H1 (cell line): ENCODE data around the gene MTURN. TPM values are rescaled to one million over a fixed set of nuclear protein-coding genes. Genes with fewer than 3 reads are reported as not detected.

Experiments used
- CTCF ChIA-PET: fragments of 300-600 bp; sonication (Branson Sonifier 250); formaldehyde crosslinking; loops from one replicate; lab custom pipeline; 2021; ENCODE audit not compliant: partially characterized antibody; lab: Charles Lee
- POLR2A ChIA-PET: fragments of 300-600 bp; sonication (Branson Sonifier 250); formaldehyde crosslinking; loops from one replicate; lab custom pipeline; 2021; ENCODE audit warnings: inconsistent platforms; ENCODE audit not compliant: partially characterized antibody; lab: Charles Lee
- DNase-seq, 2 experiments: peaks; one replicate each; pipeline versions ENCODE4 v3.0.0 to v3.0.0-alpha.2; 2010 to 2022; ENCODE audit warnings: low spot score in 2 of 2, low read depth in 1 of 2, mixed read lengths in 1 of 2
- FAIRE-seq: peaks from 2 replicates; lab custom pipeline; 2011; peaks lifted over from hg19 to GRCh38; lab: Jason Lieb, UNC
- H2AFZ ChIP-seq: 2 replicates; pipeline ENCODE4 v1.8.1; 2012; ENCODE audit warnings: low read length, inconsistent platforms
- H2AK5ac ChIP-seq: 2 replicates; pipeline ENCODE4 v1.6.1; 2013; ENCODE audit warnings: low read depth, low read length
- H2BK120ac ChIP-seq: replicated peaks from 2 replicates; pipeline ENCODE3; 2013; ENCODE audit warnings: low read depth, low read length, inconsistent platforms
- H2BK12ac ChIP-seq: 2 replicates; pipeline ENCODE4 v1.6.1; 2013; ENCODE audit warnings: low read depth, low read length
- H2BK15ac ChIP-seq: 2 replicates; pipeline ENCODE4 v1.6.1; 2013; ENCODE audit warnings: low read length
- H2BK20ac ChIP-seq: 2 replicates; pipeline ENCODE4 v1.6.1; 2013; ENCODE audit warnings: low read length
- H2BK5ac ChIP-seq: 2 replicates; pipeline ENCODE4 v1.6.1; 2013; ENCODE audit warnings: low read depth, low read length
- H3K14ac ChIP-seq: 2 replicates; pipeline ENCODE4 v1.6.1; 2013; ENCODE audit warnings: inconsistent platforms; ENCODE audit not compliant: insufficient read length
- H3K18ac ChIP-seq: 2 replicates; pipeline ENCODE4 v1.6.1; 2013; ENCODE audit warnings: low read length; ENCODE audit errors: extremely low read depth
- H3K23ac ChIP-seq: 2 replicates; pipeline ENCODE4 v1.6.1; 2013; ENCODE audit warnings: inconsistent platforms; ENCODE audit not compliant: insufficient read length
- H3K23me2 ChIP-seq: 2 replicates; pipeline ENCODE4 v1.6.1; 2013; ENCODE audit warnings: low read depth, low read length
- H3K27ac ChIP-seq: 2 replicates; pipeline ENCODE4 v1.6.1; 2011; ENCODE audit warnings: low read depth, low read length, inconsistent platforms
- H3K27me3 ChIP-seq, 4 experiments: replicated peaks in 1 of 4; 1 replicate in 1 of 4; 2 replicates in 3 of 4; pipeline versions ENCODE4 v1.6.1 to v1.8.1; 2011 to 2013; ENCODE audit warnings: low read length in 3 of 4, mild to moderate bottlenecking in 3 of 4, inconsistent platforms in 2 of 4, mixed read lengths in 2 of 4, moderate library complexity in 1 of 4; ENCODE audit not compliant: control insufficient read depth in 3 of 4, insufficient read depth in 3 of 4; ENCODE audit errors: extremely low read depth in 1 of 4
- H3K36me3 ChIP-seq, 4 experiments: 2 replicates each; pipeline versions ENCODE4 v1.6.1 to v1.8.1; 2011 to 2013; ENCODE audit warnings: mild to moderate bottlenecking in 4 of 4, low read length in 3 of 4, moderate library complexity in 2 of 4, control low read depth in 1 of 4, inconsistent platforms in 1 of 4; ENCODE audit not compliant: insufficient read depth in 4 of 4, control insufficient read depth in 2 of 4
- H3K4ac ChIP-seq: replicated peaks from 2 replicates; pipeline ENCODE3; 2013; ENCODE audit warnings: low read length, low read depth, mixed read lengths, inconsistent platforms; ENCODE audit not compliant: insufficient read length
- H3K4me1 ChIP-seq, 4 experiments: replicated peaks in 1 of 4; 1 replicate in 1 of 4; 2 replicates in 3 of 4; pipeline versions ENCODE4 v1.6.1 to v1.8.1; 2011 to 2013; ENCODE audit warnings: low read length in 3 of 4, inconsistent platforms in 2 of 4, mixed read lengths in 1 of 4; ENCODE audit not compliant: insufficient read depth in 4 of 4, control insufficient read depth in 3 of 4
- H3K4me2 ChIP-seq, 2 experiments: 2 replicates each; pipeline versions ENCODE4 v1.6.1 to v1.8.1; 2011 to 2013; ENCODE audit warnings: low read depth in 2 of 2, low read length in 2 of 2, control low read depth in 1 of 2, inconsistent platforms in 1 of 2, mild to moderate bottlenecking in 1 of 2; ENCODE audit not compliant: insufficient read depth in 1 of 2
- H3K4me3 ChIP-seq, 4 experiments: fragments of 200-600, 300-600 bp in 1 of 4; sonication (generic), shearing (Covaris generic), sonication (Bioruptor Twin) in 1 of 4; 2 replicates each; pipeline versions ENCODE4 v1.5.1 to v1.8.1; 2011 to 2016; ENCODE audit warnings: low read length in 4 of 4, low read depth in 3 of 4, control low read depth in 2 of 4, inconsistent platforms in 2 of 4, mild to moderate bottlenecking in 2 of 4, mixed read lengths in 1 of 4, moderate library complexity in 1 of 4; ENCODE audit not compliant: insufficient read depth in 2 of 4; ENCODE audit errors: extremely low read depth in 1 of 4
- H3K56ac ChIP-seq: replicated peaks from 2 replicates; pipeline ENCODE3; 2013; ENCODE audit warnings: low read depth, mild to moderate bottlenecking, mixed read lengths, low read length, inconsistent platforms; ENCODE audit not compliant: insufficient read length
- H3K79me1 ChIP-seq: 2 replicates; pipeline ENCODE4 v1.6.1; 2013; ENCODE audit warnings: low read depth, low read length, control low read depth
- H3K79me2 ChIP-seq, 2 experiments: 2 replicates each; pipeline versions ENCODE4 v1.6.1 to v1.8.1; 2012 to 2013; ENCODE audit warnings: low read length in 2 of 2, mild to moderate bottlenecking in 2 of 2, inconsistent platforms in 1 of 2; ENCODE audit not compliant: insufficient read depth in 2 of 2, control insufficient read depth in 1 of 2
- H3K9ac ChIP-seq, 4 experiments: replicated peaks in 1 of 4; 1 replicate in 1 of 4; 2 replicates in 3 of 4; pipeline versions ENCODE4 v1.6.1 to v1.8.1; 2011 to 2013; ENCODE audit warnings: low read depth in 3 of 4, low read length in 3 of 4, control low read depth in 2 of 4, mild to moderate bottlenecking in 2 of 4, moderate library complexity in 2 of 4, inconsistent platforms in 1 of 4; ENCODE audit errors: extremely low read depth in 1 of 4
- H3K9me3 ChIP-seq, 2 experiments: 2 replicates each; pipeline versions ENCODE4 v1.6.1 to v1.8.1; 2012 to 2013; ENCODE audit warnings: mild to moderate bottlenecking in 2 of 2, moderate library complexity in 2 of 2, control low read depth in 1 of 2, inconsistent platforms in 1 of 2, low read depth in 1 of 2, low read length in 1 of 2, mixed read lengths in 1 of 2; ENCODE audit not compliant: insufficient read depth in 2 of 2
- H4K20me1 ChIP-seq, 2 experiments: replicated peaks in 1 of 2; 2 replicates each; pipeline versions ENCODE3 to v1.8.1; 2011 to 2013; ENCODE audit warnings: inconsistent platforms in 2 of 2, low read length in 2 of 2, mild to moderate bottlenecking in 1 of 2; ENCODE audit not compliant: insufficient read depth in 2 of 2, control insufficient read depth in 1 of 2
- H4K5ac ChIP-seq: 2 replicates; pipeline ENCODE4 v1.6.1; 2013; ENCODE audit warnings: low read length, low read depth, mixed read lengths, inconsistent platforms; ENCODE audit not compliant: insufficient read length
- H4K8ac ChIP-seq: 2 replicates; pipeline ENCODE4 v1.8.0; 2013; ENCODE audit warnings: mild to moderate bottlenecking, moderate library complexity, low read length, inconsistent platforms; ENCODE audit not compliant: insufficient read depth; ENCODE audit errors: extremely low read depth
- H4K91ac ChIP-seq: replicated peaks from 2 replicates; pipeline ENCODE3; 2013; ENCODE audit warnings: low read length, mixed read lengths, inconsistent platforms; ENCODE audit not compliant: insufficient read length
- BCL11A ChIP-seq, 2 experiments: IDR thresholded peaks; one replicate each; pipeline ENCODE4 v1.6.1; 2011; ENCODE audit warnings: low read depth in 2 of 2, low read length in 2 of 2, mild to moderate bottlenecking in 2 of 2
- CTBP2 ChIP-seq: IDR thresholded peaks from 2 replicates; pipeline ENCODE4 v1.7.0; 2011; ENCODE audit warnings: borderline replicate concordance, mild to moderate bottlenecking, moderate library complexity, mixed read lengths, low read length; ENCODE audit not compliant: insufficient read depth, insufficient read length
- EP300 ChIP-seq, 2 experiments: IDR thresholded peaks; 1 replicate in 1 of 2; 2 replicates in 1 of 2; pipeline ENCODE4 v1.6.1; 2011 to 2012; ENCODE audit warnings: low read depth in 2 of 2, low read length in 2 of 2, mild to moderate bottlenecking in 2 of 2, borderline replicate concordance in 1 of 2, inconsistent platforms in 1 of 2, moderate library complexity in 1 of 2
- NRF1 ChIP-seq: IDR thresholded peaks from 2 replicates; pipeline ENCODE4 v1.6.1; 2011; ENCODE audit warnings: mild to moderate bottlenecking, low read depth, low read length, improper control_type of control experiment
- RAD21 ChIP-seq, 2 experiments: IDR thresholded peaks in 1 of 2; conservative IDR thresholded peaks in 1 of 2; 2 replicates each; pipeline ENCODE4 v1.6.1; 2011; ENCODE audit warnings: low read depth in 2 of 2, low read length in 2 of 2, improper control_type of control experiment in 1 of 2, inconsistent platforms in 1 of 2, mild to moderate bottlenecking in 1 of 2, moderate library complexity in 1 of 2
- RBBP5 ChIP-seq: IDR thresholded peaks from 2 replicates; pipeline ENCODE4 v1.7.1; 2012; ENCODE audit warnings: low read depth, mild to moderate bottlenecking, inconsistent platforms, low read length, moderate library complexity, borderline replicate concordance
- SIX5 ChIP-seq: IDR thresholded peaks from 2 replicates; pipeline ENCODE4 v1.6.1; 2011; ENCODE audit warnings: mild to moderate bottlenecking, low read depth, low read length
- SUZ12 ChIP-seq: fragments of 200-600 bp; sonication (generic); IDR thresholded peaks from 2 replicates; pipeline ENCODE4 v1.6.1; 2012; ENCODE audit warnings: mild to moderate bottlenecking, inconsistent platforms, low read length, moderate library complexity, mixed read lengths
- TCF12 ChIP-seq: IDR thresholded peaks from 2 replicates; pipeline ENCODE4 v1.6.1; 2011; ENCODE audit warnings: low read depth, mild to moderate bottlenecking, low read length
- YY1 ChIP-seq: IDR thresholded peaks from 2 replicates; pipeline ENCODE4 v1.6.1; 2011; ENCODE audit warnings: low read depth, mild to moderate bottlenecking, low read length
- WGBS, 2 experiments: shearing (Covaris generic) in 1 of 2; methylation state at CpG; one replicate each; pipeline versions ENCODE4 v1.1.6 to v1.1.7; 2013 to 2015; ENCODE audit warnings: low lambda C conversion rate in 2 of 2, mixed read lengths in 2 of 2, inconsistent platforms in 1 of 2, low coverage in 1 of 2, missing lambda C conversion rate in 1 of 2; ENCODE audit not compliant: insufficient replicate concordance in 2 of 2, insufficient coverage in 1 of 2, insufficient read length in 1 of 2; ENCODE audit errors: extremely low coverage in 1 of 2, missing lambda C conversion rate in 1 of 2; 5-methylcytosine and 5-hydroxymethylcytosine counted together
- polyA plus RNA-seq, 7 experiments: library from polyadenylated mRNA; depleted of rRNA in 3 of 7; stranded (reverse) in 5 of 7; unstranded in 2 of 7; fragments of >200 nt in 5 of 7; fragments of 200-250 nt in 2 of 7; gene quantifications; 1 replicate in 5 of 7; 2 replicates in 1 of 7; 4 replicates in 1 of 7; pipeline versions ENCODE4 v1.2.1 to v1.2.3, GENCODE V29; 2011 to 2013; ENCODE audit warnings: missing spikeins in 2 of 7, mixed read lengths in 2 of 7
- total RNA-seq: library from RNA; stranded (reverse); fragmentation: NEBNext Ultra II Directional; extraction: Animal tissue kit (Norgen Biotek cat#: 25700); gene quantifications from 2 replicates; pipeline ENCODE4 v1.2.1, GENCODE V29; 2021
- TF ChIP-seq, protein P1 (sequence below): IDR thresholded peaks from 2 replicates; pipeline ENCODE4 v1.6.1; 2011; ENCODE audit warnings: low read depth, mild to moderate bottlenecking, low read length; ENCODE audit not compliant: insufficient read depth
- TF ChIP-seq, protein P2 (sequence below): IDR thresholded peaks from 2 replicates; pipeline ENCODE4 v1.6.1; 2012; ENCODE audit warnings: inconsistent platforms

MTURN gene
- total and polyA plus RNA-seq, 2 of the 8 experiments (the other 6 are each of a cell fraction or from before 2014, with no cell fraction given), result 2.6 to 5.8 TPM

DNA sequence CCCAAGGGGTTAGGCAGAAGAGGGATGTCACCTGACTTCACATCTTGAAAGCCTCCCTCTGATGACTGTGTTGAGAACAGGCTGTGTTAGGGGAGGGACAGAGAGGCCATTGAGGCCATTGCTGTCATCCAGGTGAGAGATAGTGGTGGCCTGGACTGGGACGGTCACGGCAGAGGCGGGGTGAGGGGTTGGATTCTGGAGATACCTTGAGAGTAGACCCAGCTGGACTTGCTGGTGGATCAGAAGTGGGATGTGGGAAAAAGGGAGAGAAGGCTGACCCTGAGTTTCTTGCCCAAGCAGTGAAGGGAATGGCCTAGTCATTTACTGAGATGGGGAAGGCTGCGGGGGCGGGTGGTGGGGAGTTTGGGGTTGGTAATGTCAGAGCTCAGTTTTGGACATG, 13.6 kb downstream of the MTURN start:
- Histone ChIP-seq H4K5ac (no peak overlapping the region), H3K27ac (no peak overlapping the region), H3K23ac (no peak overlapping the region), H3K18ac (no peak overlapping the region), H2BK12ac (0 out of 2 replicates have a peak overlapping the region, but pooled peaks have one; percentile 28), H3K27me3 (no peaks in the 10 kb centered on the region; a peak in 1 of 7 replicates), H4K8ac (no peak overlapping the region), H3K56ac (no peak overlapping the region), H3K4me1 (peaks cover 0 to 3% (median 1%) of the 10 kb centered on the region in 4 experiments; a peak in 3 of 7 replicates), H3K14ac (no peak overlapping the region), H4K20me1 (no peaks in the 10 kb centered on the region), H2BK20ac (no peak overlapping the region), H2BK120ac (no peak overlapping the region), H3K9me3 (no peaks in the 10 kb centered on the region), H4K91ac (no peak overlapping the region), H3K79me1 (no peaks in the 10 kb centered on the region), H3K4me2 (no peak overlapping the region), H2AFZ (no peak overlapping the region), H3K4me3 (no peak overlapping the region), H3K9ac (no peak overlapping the region), H2BK5ac (no peak overlapping the region), H3K36me3 (no peaks in the 10 kb centered on the region), H3K4ac (no peak overlapping the region), H3K23me2 (no peaks in the 10 kb centered on the region), H2AK5ac (no peak overlapping the region), H3K79me2 (no peaks in the 10 kb centered on the region), H2BK15ac (no peak overlapping the region)
- no peak for FAIRE-seq
- CTCF ChIA-PET, result interaction anchor here (0.6 to 0.9 kb wide), 4 partner anchors 87 to 374 kb away, joined by 3 to 5 read pairs (median 3); no protein-coding TSS in a partner anchor
- POLR2A ChIA-PET, result interaction anchor here (1.0 kb wide), 1 partner anchor 13 kb away, joined by 4 read pairs; no protein-coding TSS in a partner anchor
- WGBS, 2 experiments, result 97% methylated on average over 5 of the region's 5 CpGs; no CpG with 5 or more reads in 1 of the 2 experiments
- DNase-seq, result no peak
- TF ChIP-seq YY1 (no peak), SUZ12 (no peak), NRF1 (no peak), RBBP5 (no peak), CTBP2 (no peak), BCL11A (IDR thresholded peaks at IDR 0.05; ENCODE audit: low read depth in 2 of 2, low read length in 2 of 2) (no peak), RAD21 (IDR thresholded peaks at IDR 0.05 in 1 of 2, conservative IDR thresholded peaks at IDR 0.05 in 1 of 2; ENCODE audit: low read depth in 2 of 2, low read length in 2 of 2) (no peak), SIX5 (no peak), TCF12 (no peak), EP300 (IDR thresholded peaks at IDR 0.05; ENCODE audit: borderline replicate concordance in 1 of 2, low read depth in 2 of 2, low read length in 2 of 2) (no peak)
- TF ChIP-seq, protein P1, sequence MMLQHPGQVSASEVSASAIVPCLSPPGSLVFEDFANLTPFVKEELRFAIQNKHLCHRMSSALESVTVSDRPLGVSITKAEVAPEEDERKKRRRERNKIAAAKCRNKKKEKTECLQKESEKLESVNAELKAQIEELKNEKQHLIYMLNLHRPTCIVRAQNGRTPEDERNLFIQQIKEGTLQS, result no peak
- TF ChIP-seq, protein P2, sequence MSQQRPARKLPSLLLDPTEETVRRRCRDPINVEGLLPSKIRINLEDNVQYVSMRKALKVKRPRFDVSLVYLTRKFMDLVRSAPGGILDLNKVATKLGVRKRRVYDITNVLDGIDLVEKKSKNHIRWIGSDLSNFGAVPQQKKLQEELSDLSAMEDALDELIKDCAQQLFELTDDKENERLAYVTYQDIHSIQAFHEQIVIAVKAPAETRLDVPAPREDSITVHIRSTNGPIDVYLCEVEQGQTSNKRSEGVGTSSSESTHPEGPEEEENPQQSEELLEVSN, result no peak
